HCT116 (cell line): ENCODE measurements around the gene MUSTN1. TPM values are rescaled to one million over a fixed set of nuclear protein-coding genes. Genes with fewer than 3 reads are reported as not detected.

Experiments used
- ATAC-seq: fragments of 200-7000 bp; cut with Tn5 transposase; 2 replicates; pipeline ENCODE4 v1.9.1; 2020; ENCODE audit warnings: mild to moderate bottlenecking, moderate library complexity
- BruUV-seq: library from RNA; stranded (reverse); fragments of 400-500 nt; replicated peaks from 2 replicates; lab custom pipeline; 2021; lab: Mats Ljungman, UMichigan
- CTCF ChIA-PET: fragments of 300-600 bp; sonication (Branson Sonifier 250); formaldehyde crosslinking; loops from one replicate; lab custom pipeline; 2021; ENCODE audit warnings: antibody characterized with exemption; lab: Charles Lee
- POLR2A ChIA-PET: fragments of 300-600, 350-600 bp; sonication (Branson Sonifier 250); formaldehyde crosslinking; loops from one replicate; lab custom pipeline; 2021; ENCODE audit warnings: antibody characterized with exemption; lab: Charles Lee
- RAD21 ChIA-PET, 2 experiments: fragments of 300-600 bp; sonication (Branson Sonifier 250); formaldehyde crosslinking; loops; one replicate each; lab custom pipeline; 2023; ENCODE audit warnings: low total read pairs in 2 of 2; ENCODE audit not compliant: uncharacterized antibody in 2 of 2, unreplicated experiment in 2 of 2, low non-redundant PET in 1 of 2; lab: Charles Lee
- DNase-seq: peaks from one replicate; pipeline ENCODE4 v3.0.0-alpha.2; 2010; ENCODE audit warnings: low read depth, low spot score
- H2AFZ ChIP-seq: fragments of 200-600 bp; shearing (Covaris generic), sonication (generic); 2 replicates; pipeline ENCODE4 v1.6.1; 2017; ENCODE audit warnings: low read depth, mixed run types, mixed read lengths, antibody characterized with exemption, low read length; ENCODE audit not compliant: poor library complexity, severe bottlenecking
- H3K27ac ChIP-seq: 2 replicates; pipeline ENCODE4 v1.5.1; 2012; ENCODE audit warnings: low read depth, low read length
- H3K27me3 ChIP-seq: fragments of 200-600 bp; sonication (generic); 2 replicates; pipeline ENCODE4 v1.6.1; 2016; ENCODE audit warnings: mixed run types, low read length, mixed read lengths; ENCODE audit not compliant: insufficient read depth
- H3K36me3 ChIP-seq, 2 experiments: fragments of 200-500 bp in 1 of 2; fragments of 200-600 bp in 1 of 2; sonication (Bioruptor generic) in 1 of 2; sonication (generic) in 1 of 2; 2 replicates each; pipeline versions ENCODE4 v1.5.1 to v1.6.1; 2014 to 2016; ENCODE audit warnings: low read length in 2 of 2, inconsistent platforms in 1 of 2, mixed read lengths in 1 of 2, mixed run types in 1 of 2; ENCODE audit not compliant: insufficient read depth in 2 of 2, control insufficient read depth in 1 of 2
- H3K4me1 ChIP-seq, 2 experiments: fragments of 200-600 bp in 1 of 2; sonication (generic) in 1 of 2; 2 replicates each; pipeline versions ENCODE4 v1.5.1 to v1.6.1; 2012 to 2017; ENCODE audit warnings: low read length in 2 of 2, inconsistent platforms in 1 of 2, mild to moderate bottlenecking in 1 of 2, mixed read lengths in 1 of 2, mixed run types in 1 of 2, moderate library complexity in 1 of 2; ENCODE audit not compliant: insufficient read depth in 2 of 2, control insufficient read depth in 1 of 2
- H3K4me2 ChIP-seq: fragments of 200-600 bp; sonication (generic); 2 replicates; pipeline ENCODE4 v1.6.1; 2017; ENCODE audit warnings: mixed run types, low read length, mixed read lengths
- H3K4me3 ChIP-seq, 2 experiments: fragments of 200-600 bp in 1 of 2; sonication (generic) in 1 of 2; replicated peaks in 1 of 2; 2 replicates each; pipeline ENCODE4 v1.5.1; 2011 to 2016; ENCODE audit warnings: low read length in 2 of 2, control low read depth in 1 of 2, low read depth in 1 of 2, mild to moderate bottlenecking in 1 of 2, mixed read lengths in 1 of 2, mixed run types in 1 of 2
- H3K79me2 ChIP-seq: fragments of 200-600 bp; sonication (generic); 2 replicates; pipeline ENCODE4 v1.6.1; 2017; ENCODE audit warnings: mild to moderate bottlenecking, mixed run types, low read length, moderate library complexity, mixed read lengths; ENCODE audit not compliant: insufficient read depth
- H3K9ac ChIP-seq: fragments of 200-600 bp; sonication (generic); 2 replicates; pipeline ENCODE4 v1.6.1; 2016; ENCODE audit warnings: low read length, mixed read lengths
- H3K9me2 ChIP-seq: fragments of 200-600 bp; sonication (generic), shearing (Covaris generic); 2 replicates; pipeline ENCODE4 v1.6.1; 2017; ENCODE audit warnings: mixed run types, mild to moderate bottlenecking, moderate library complexity; ENCODE audit not compliant: insufficient read depth
- H3K9me3 ChIP-seq, 2 experiments: fragments of 200-500 bp in 1 of 2; fragments of 200-600 bp in 1 of 2; sonication (Bioruptor generic) in 1 of 2; sonication (generic) in 1 of 2; 2 replicates each; pipeline ENCODE4 v1.6.1; 2014 to 2017; ENCODE audit warnings: low read length in 2 of 2, mixed read lengths in 2 of 2, inconsistent platforms in 1 of 2, low read depth in 1 of 2, mild to moderate bottlenecking in 1 of 2, mixed run types in 1 of 2, moderate library complexity in 1 of 2; ENCODE audit not compliant: control insufficient read depth in 1 of 2, insufficient read depth in 1 of 2
- H4K20me1 ChIP-seq: fragments of 200-600 bp; sonication (generic), shearing (Covaris generic); 2 replicates; pipeline ENCODE4 v1.6.1; 2017; ENCODE audit warnings: mixed run types, mild to moderate bottlenecking, moderate library complexity; ENCODE audit not compliant: insufficient read depth
- ATF3 ChIP-seq: IDR thresholded peaks from 2 replicates; pipeline ENCODE4 v1.6.1; 2012
- CBX3 ChIP-seq: IDR thresholded peaks from 2 replicates; pipeline ENCODE4 v1.6.1; 2012; ENCODE audit warnings: low read depth
- CEBPB ChIP-seq: IDR thresholded peaks from 2 replicates; pipeline ENCODE4 v1.6.1; 2012; ENCODE audit warnings: low read depth
- EGR1 ChIP-seq: IDR thresholded peaks from 2 replicates; pipeline ENCODE4 v1.6.1; 2012; ENCODE audit warnings: low read depth
- ELF1 ChIP-seq: IDR thresholded peaks from 2 replicates; pipeline ENCODE4 v1.6.1; 2012; ENCODE audit warnings: low read depth, borderline replicate concordance
- EZH2 ChIP-seq: fragments of 200-600 bp; sonication (generic); IDR thresholded peaks from 2 replicates; pipeline ENCODE4 v1.6.1; 2017; ENCODE audit warnings: antibody characterized with exemption, mixed run types
- EZH2phosphoT487 ChIP-seq: fragments of 200-600 bp; IDR thresholded peaks from 2 replicates; pipeline ENCODE4 v1.6.1; 2018; ENCODE audit warnings: antibody characterized with exemption, borderline replicate concordance
- POLR2A ChIP-seq: IDR thresholded peaks from 2 replicates; pipeline ENCODE4 v1.7.0; 2011; ENCODE audit warnings: borderline replicate concordance; ENCODE audit not compliant: insufficient read depth, insufficient read length; ENCODE audit errors: extremely low read depth
- POLR2AphosphoS5 ChIP-seq: IDR thresholded peaks from 2 replicates; pipeline ENCODE4 v1.6.1; 2011; ENCODE audit warnings: mild to moderate bottlenecking, low read depth, low read length, moderate library complexity
- RAD21 ChIP-seq: IDR thresholded peaks from 2 replicates; pipeline ENCODE4 v1.6.1; 2012; ENCODE audit warnings: low read depth, mild to moderate bottlenecking
- REST ChIP-seq: IDR thresholded peaks from 2 replicates; pipeline ENCODE4 v1.6.1; 2012; ENCODE audit warnings: low read depth
- SIN3A ChIP-seq: IDR thresholded peaks from 2 replicates; pipeline ENCODE4 v1.6.1; 2012; ENCODE audit warnings: low read depth
- SP1 ChIP-seq: IDR thresholded peaks from 2 replicates; pipeline ENCODE4 v1.6.1; 2012; ENCODE audit warnings: low read depth
- SRF ChIP-seq: IDR thresholded peaks from 2 replicates; pipeline ENCODE4 v1.6.1; 2012; ENCODE audit warnings: low read depth
- TCF7L2 ChIP-seq: IDR thresholded peaks from 2 replicates; pipeline ENCODE4 v1.7.0; 2011; ENCODE audit warnings: borderline replicate concordance, inconsistent platforms; ENCODE audit not compliant: insufficient read depth, insufficient read length; ENCODE audit errors: extremely low read depth
- YY1 ChIP-seq: IDR thresholded peaks from 2 replicates; pipeline ENCODE4 v1.6.1; 2011; ENCODE audit warnings: low read length, low read depth, moderate library complexity, mild to moderate bottlenecking; ENCODE audit not compliant: insufficient replicate concordance; ENCODE audit errors: extremely low read depth
- ZBTB33 ChIP-seq: IDR thresholded peaks from 2 replicates; pipeline ENCODE4 v1.6.1; 2011; ENCODE audit warnings: mild to moderate bottlenecking, low read length, moderate library complexity; ENCODE audit not compliant: insufficient replicate concordance; ENCODE audit errors: extremely low read depth
- ZFX ChIP-seq: fragments of 450-650 bp; IDR thresholded peaks from 2 replicates; pipeline ENCODE4 v1.6.1; 2017
- ZNF274 ChIP-seq: fragments of 200-500 bp; sonication (Bioruptor generic); IDR thresholded peaks from 2 replicates; pipeline ENCODE4 v1.6.1; 2014; ENCODE audit warnings: mild to moderate bottlenecking, low read depth, low read length, inconsistent platforms
- intact Hi-C: fragments of 100-400 bp; cut with micrococcal nuclease; formaldehyde crosslinking; loops from 2 replicates; pipeline ENCODE4 v1.10.0; 2022
- total RNA-seq: library from RNA; stranded (reverse); gene quantifications from one replicate; pipeline ENCODE4 v1.2.1, GENCODE V29; 2021; ENCODE audit not compliant: unreplicated experiment
- TF ChIP-seq, protein P1 (sequence below): IDR thresholded peaks from 2 replicates; pipeline ENCODE4 v1.6.1; 2012

MUSTN1 gene
- total RNA-seq, 1 experiment from 2014 or later, result 0.44 TPM

- no peak overlapping the region for H2AFZ ChIP-seq
- H3K36me3 ChIP-seq, result peaks cover 0 to 4% of the 10 kb centered on the region in 2 experiments; a peak in 1 of 4 replicates
- ChIA-PET CTCF (no interaction called here), POLR2A (no interaction called here), RAD21 (no interaction called here)
- H3K4me1 ChIP-seq, result no peaks in the 10 kb centered on the region
- H3K79me2 ChIP-seq, result no peaks in the 10 kb centered on the region
- no peaks in the 10 kb centered on the region for H3K27me3 ChIP-seq
- DNase-seq (no peak), ATAC-seq (no peak)
- TF ChIP-seq ZBTB33 (no peak), ZNF274 (no peak), TCF7L2 (no peak), EZH2phosphoT487 (no peak), SIN3A (no peak), SRF (no peak), POLR2AphosphoS5 (no peak), EZH2 (no peak), ATF3 (no peak), EGR1 (no peak), ELF1 (no peak), REST (no peak), CBX3 (no peak), POLR2A (no peak), CEBPB (no peak), SP1 (no peak), ZFX (no peak), YY1 (no peak), RAD21 (no peak)
- TF ChIP-seq, protein P1, sequence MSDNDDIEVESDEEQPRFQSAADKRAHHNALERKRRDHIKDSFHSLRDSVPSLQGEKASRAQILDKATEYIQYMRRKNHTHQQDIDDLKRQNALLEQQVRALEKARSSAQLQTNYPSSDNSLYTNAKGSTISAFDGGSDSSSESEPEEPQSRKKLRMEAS, result no peak
- no peaks in the 10 kb centered on the region for H3K9me3 ChIP-seq
- H3K9ac ChIP-seq, result no peak overlapping the region
- no peak overlapping the region for H3K4me3 ChIP-seq
- intact Hi-C loops, result no loop called here
- H4K20me1 ChIP-seq, result no peaks in the 10 kb centered on the region
- H3K4me2 ChIP-seq, result no peak overlapping the region
- no TSS peak for BruUV-seq
- no peak overlapping the region for H3K27ac ChIP-seq
- H3K9me2 ChIP-seq, result no peaks in the 10 kb centered on the region
Observed at GRCh38 chr3:52847241-52847640, 12.4 kb upstream of the MUSTN1 start.
